HCT116 (cell line): ENCODE measurements around the gene ERMARD. TPM values are rescaled to one million over a fixed set of nuclear protein-coding genes. Genes with fewer than 3 reads are reported as not detected.

Experiments
- ATAC-seq: fragments of 200-7000 bp; cut with Tn5 transposase; 2 replicates; pipeline ENCODE4 v1.9.1; 2020; ENCODE audit warnings: mild to moderate bottlenecking, moderate library complexity
- BruUV-seq: library from RNA; stranded (reverse); fragments of 400-500 nt; replicated peaks from 2 replicates; lab custom pipeline; 2021; lab: Mats Ljungman, UMichigan
- CTCF ChIA-PET: fragments of 300-600 bp; sonication (Branson Sonifier 250); formaldehyde crosslinking; loops from one replicate; lab custom pipeline; 2021; ENCODE audit warnings: antibody characterized with exemption; lab: Charles Lee
- POLR2A ChIA-PET: fragments of 300-600, 350-600 bp; sonication (Branson Sonifier 250); formaldehyde crosslinking; loops from one replicate; lab custom pipeline; 2021; ENCODE audit warnings: antibody characterized with exemption; lab: Charles Lee
- RAD21 ChIA-PET, 2 experiments: fragments of 300-600 bp; sonication (Branson Sonifier 250); formaldehyde crosslinking; loops; one replicate each; lab custom pipeline; 2023; ENCODE audit warnings: low total read pairs in 2 of 2; ENCODE audit not compliant: uncharacterized antibody in 2 of 2, unreplicated experiment in 2 of 2, low non-redundant PET in 1 of 2; lab: Charles Lee
- DNase-seq: peaks from one replicate; pipeline ENCODE4 v3.0.0-alpha.2; 2010; ENCODE audit warnings: low read depth, low spot score
- H2AFZ ChIP-seq: fragments of 200-600 bp; shearing (Covaris generic), sonication (generic); 2 replicates; pipeline ENCODE4 v1.6.1; 2017; ENCODE audit warnings: low read depth, mixed run types, mixed read lengths, antibody characterized with exemption, low read length; ENCODE audit not compliant: poor library complexity, severe bottlenecking
- H3K27ac ChIP-seq: 2 replicates; pipeline ENCODE4 v1.5.1; 2012; ENCODE audit warnings: low read depth, low read length
- H3K27me3 ChIP-seq: fragments of 200-600 bp; sonication (generic); 2 replicates; pipeline ENCODE4 v1.6.1; 2016; ENCODE audit warnings: mixed run types, low read length, mixed read lengths; ENCODE audit not compliant: insufficient read depth
- H3K36me3 ChIP-seq, 2 experiments: fragments of 200-500 bp in 1 of 2; fragments of 200-600 bp in 1 of 2; sonication (Bioruptor generic) in 1 of 2; sonication (generic) in 1 of 2; 2 replicates each; pipeline versions ENCODE4 v1.5.1 to v1.6.1; 2014 to 2016; ENCODE audit warnings: low read length in 2 of 2, inconsistent platforms in 1 of 2, mixed read lengths in 1 of 2, mixed run types in 1 of 2; ENCODE audit not compliant: insufficient read depth in 2 of 2, control insufficient read depth in 1 of 2
- H3K4me1 ChIP-seq, 2 experiments: fragments of 200-600 bp in 1 of 2; sonication (generic) in 1 of 2; 2 replicates each; pipeline versions ENCODE4 v1.5.1 to v1.6.1; 2012 to 2017; ENCODE audit warnings: low read length in 2 of 2, inconsistent platforms in 1 of 2, mild to moderate bottlenecking in 1 of 2, mixed read lengths in 1 of 2, mixed run types in 1 of 2, moderate library complexity in 1 of 2; ENCODE audit not compliant: insufficient read depth in 2 of 2, control insufficient read depth in 1 of 2
- H3K4me2 ChIP-seq: fragments of 200-600 bp; sonication (generic); 2 replicates; pipeline ENCODE4 v1.6.1; 2017; ENCODE audit warnings: mixed run types, low read length, mixed read lengths
- H3K4me3 ChIP-seq, 2 experiments: fragments of 200-600 bp in 1 of 2; sonication (generic) in 1 of 2; replicated peaks in 1 of 2; 2 replicates each; pipeline ENCODE4 v1.5.1; 2011 to 2016; ENCODE audit warnings: low read length in 2 of 2, control low read depth in 1 of 2, low read depth in 1 of 2, mild to moderate bottlenecking in 1 of 2, mixed read lengths in 1 of 2, mixed run types in 1 of 2
- H3K79me2 ChIP-seq: fragments of 200-600 bp; sonication (generic); 2 replicates; pipeline ENCODE4 v1.6.1; 2017; ENCODE audit warnings: mild to moderate bottlenecking, mixed run types, low read length, moderate library complexity, mixed read lengths; ENCODE audit not compliant: insufficient read depth
- H3K9ac ChIP-seq: fragments of 200-600 bp; sonication (generic); 2 replicates; pipeline ENCODE4 v1.6.1; 2016; ENCODE audit warnings: low read length, mixed read lengths
- H3K9me2 ChIP-seq: fragments of 200-600 bp; sonication (generic), shearing (Covaris generic); 2 replicates; pipeline ENCODE4 v1.6.1; 2017; ENCODE audit warnings: mixed run types, mild to moderate bottlenecking, moderate library complexity; ENCODE audit not compliant: insufficient read depth
- H3K9me3 ChIP-seq, 2 experiments: fragments of 200-500 bp in 1 of 2; fragments of 200-600 bp in 1 of 2; sonication (Bioruptor generic) in 1 of 2; sonication (generic) in 1 of 2; 2 replicates each; pipeline ENCODE4 v1.6.1; 2014 to 2017; ENCODE audit warnings: low read length in 2 of 2, mixed read lengths in 2 of 2, inconsistent platforms in 1 of 2, low read depth in 1 of 2, mild to moderate bottlenecking in 1 of 2, mixed run types in 1 of 2, moderate library complexity in 1 of 2; ENCODE audit not compliant: control insufficient read depth in 1 of 2, insufficient read depth in 1 of 2
- H4K20me1 ChIP-seq: fragments of 200-600 bp; sonication (generic), shearing (Covaris generic); 2 replicates; pipeline ENCODE4 v1.6.1; 2017; ENCODE audit warnings: mixed run types, mild to moderate bottlenecking, moderate library complexity; ENCODE audit not compliant: insufficient read depth
- ATF3 ChIP-seq: IDR thresholded peaks from 2 replicates; pipeline ENCODE4 v1.6.1; 2012
- CBX3 ChIP-seq: IDR thresholded peaks from 2 replicates; pipeline ENCODE4 v1.6.1; 2012; ENCODE audit warnings: low read depth
- CEBPB ChIP-seq: IDR thresholded peaks from 2 replicates; pipeline ENCODE4 v1.6.1; 2012; ENCODE audit warnings: low read depth
- CTCF ChIP-seq, 3 experiments: fragments of 200-600 bp in 1 of 3; sonication (generic) in 1 of 3; IDR thresholded peaks in 2 of 3; conservative IDR thresholded peaks in 1 of 3; 2 replicates each; pipeline ENCODE4 v1.5.1; 2012 to 2017; ENCODE audit warnings: low read depth in 2 of 3, low read length in 2 of 3, antibody characterized with exemption in 1 of 3, borderline replicate concordance in 1 of 3, control low read depth in 1 of 3, mild to moderate bottlenecking in 1 of 3, mixed read lengths in 1 of 3, mixed run types in 1 of 3, moderate library complexity in 1 of 3; ENCODE audit not compliant: insufficient read depth in 1 of 3
- FOSL1 ChIP-seq: IDR thresholded peaks from 2 replicates; pipeline ENCODE4 v1.6.1; 2012; ENCODE audit warnings: low read depth
- JUND ChIP-seq: IDR thresholded peaks from 2 replicates; pipeline ENCODE4 v1.6.1; 2012
- MAX ChIP-seq: IDR thresholded peaks from 2 replicates; pipeline ENCODE4 v1.6.1; 2012
- POLR2AphosphoS5 ChIP-seq: IDR thresholded peaks from 2 replicates; pipeline ENCODE4 v1.6.1; 2011; ENCODE audit warnings: mild to moderate bottlenecking, low read depth, low read length, moderate library complexity
- RAD21 ChIP-seq: IDR thresholded peaks from 2 replicates; pipeline ENCODE4 v1.6.1; 2012; ENCODE audit warnings: low read depth, mild to moderate bottlenecking
- REST ChIP-seq: IDR thresholded peaks from 2 replicates; pipeline ENCODE4 v1.6.1; 2012; ENCODE audit warnings: low read depth
- SIN3A ChIP-seq: IDR thresholded peaks from 2 replicates; pipeline ENCODE4 v1.6.1; 2012; ENCODE audit warnings: low read depth
- SP1 ChIP-seq: IDR thresholded peaks from 2 replicates; pipeline ENCODE4 v1.6.1; 2012; ENCODE audit warnings: low read depth
- SRF ChIP-seq: IDR thresholded peaks from 2 replicates; pipeline ENCODE4 v1.6.1; 2012; ENCODE audit warnings: low read depth
- TCF7L2 ChIP-seq: IDR thresholded peaks from 2 replicates; pipeline ENCODE4 v1.7.0; 2011; ENCODE audit warnings: borderline replicate concordance, inconsistent platforms; ENCODE audit not compliant: insufficient read depth, insufficient read length; ENCODE audit errors: extremely low read depth
- ZBTB33 ChIP-seq: IDR thresholded peaks from 2 replicates; pipeline ENCODE4 v1.6.1; 2011; ENCODE audit warnings: mild to moderate bottlenecking, low read length, moderate library complexity; ENCODE audit not compliant: insufficient replicate concordance; ENCODE audit errors: extremely low read depth
- ZFX ChIP-seq: fragments of 450-650 bp; IDR thresholded peaks from 2 replicates; pipeline ENCODE4 v1.6.1; 2017
- ZNF274 ChIP-seq: fragments of 200-500 bp; sonication (Bioruptor generic); IDR thresholded peaks from 2 replicates; pipeline ENCODE4 v1.6.1; 2014; ENCODE audit warnings: mild to moderate bottlenecking, low read depth, low read length, inconsistent platforms
- intact Hi-C: fragments of 100-400 bp; cut with micrococcal nuclease; formaldehyde crosslinking; loops from 2 replicates; pipeline ENCODE4 v1.10.0; 2022
- total RNA-seq: library from RNA; stranded (reverse); gene quantifications from one replicate; pipeline ENCODE4 v1.2.1, GENCODE V29; 2021; ENCODE audit not compliant: unreplicated experiment

ERMARD gene
- total RNA-seq, 1 experiment from 2014 or later: 24.7 TPM

GRCh38 chr6:169780571-169781091, 29.2 kb downstream of the ERMARD start:
- ATAC-seq (no peak), DNase-seq (no peak)
- Histone ChIP-seq H3K9me3 (no peaks in the 10 kb centered on the region), H3K4me2 (no peak overlapping the region), H3K27me3 (no peaks in the 10 kb centered on the region), H4K20me1 (no peaks in the 10 kb centered on the region), H3K4me1 (no peaks in the 10 kb centered on the region), H3K79me2 (no peaks in the 10 kb centered on the region), H2AFZ (no peak overlapping the region), H3K9me2 (no peaks in the 10 kb centered on the region), H3K27ac (no peak overlapping the region), H3K4me3 (no peak overlapping the region), H3K9ac (no peak overlapping the region), H3K36me3 (no peaks in the 10 kb centered on the region; a peak in 1 of 4 replicates)
- TF ChIP-seq JUND (no peak), RAD21 (no peak), ZBTB33 (no peak), SP1 (no peak), SRF (no peak), POLR2AphosphoS5 (no peak), CTCF (IDR thresholded peaks at IDR 0.05 in 2 of 3, conservative IDR thresholded peaks at IDR 0.05 in 1 of 3; ENCODE audit: borderline replicate concordance in 1 of 3, insufficient read depth in 1 of 3, low read depth in 2 of 3, low read length in 2 of 3) (no peak), FOSL1 (no peak), TCF7L2 (no peak), ZNF274 (no peak), ATF3 (no peak), SIN3A (no peak), REST (no peak), MAX (no peak), CEBPB (no peak), ZFX (no peak), CBX3 (no peak)
- ChIA-PET RAD21 (no interaction called here), POLR2A (no interaction called here), CTCF (no interaction called here)
- BruUV-seq: no TSS peak
- intact Hi-C loops: no loop called here
